Stimulated activated memory B cell treated with anti-CD40 and anti-IgM and Interleukin-4, amounts not matched to agents 10 μg/mL and 1 μg/mL and 100 μg/mL, for 72 hours (primary cell): Measurements from ENCODE around the gene PHF2.

Source experiments
- ATAC-seq: fragments of 150-1000 bp; cut with Tn5 transposase; 2 replicates; pipeline ENCODE4 v1.10.0; 2021
- H3K27ac Mint-ChIP-seq: one replicate; pipeline ENCODE4 v1.8.0; 2022; ENCODE audit warnings: mild to moderate bottlenecking, mixed read lengths
- H3K27me3 Mint-ChIP-seq: one replicate; pipeline ENCODE4 v1.8.0; 2022; ENCODE audit warnings: mixed read lengths
- H3K36me3 Mint-ChIP-seq: one replicate; pipeline ENCODE4 v1.8.0; 2022; ENCODE audit warnings: mixed read lengths
- H3K4me1 Mint-ChIP-seq: one replicate; pipeline ENCODE4 v1.8.0; 2022; ENCODE audit warnings: mixed read lengths
- H3K4me3 Mint-ChIP-seq: one replicate; pipeline ENCODE4 v1.8.0; 2022; ENCODE audit warnings: mild to moderate bottlenecking, moderate library complexity, mixed read lengths
- H3K9me3 Mint-ChIP-seq: one replicate; pipeline ENCODE4 v1.8.0; 2022; ENCODE audit warnings: mixed read lengths

PHF2 gene

GRCh38 chr9:93576258-93577077 lies at the start of gene PHF2:
Gene PHF2 (plus strand): TSS chr9:93576584. CDS start chr9:93576774, 190 bp downstream.
- Mint-ChIP-seq H3K27ac (peak within 1 kb of the TSS; percentile 91), H3K4me1 (peaks cover 56% of the 10 kb centered on the region), H3K9me3 (no peaks in the 10 kb centered on the region), H3K36me3 (no peaks in the 10 kb centered on the region), H3K27me3 (no peaks in the 10 kb centered on the region), H3K4me3 (peak within 1 kb of the TSS; percentile 82)
- peak; percentile 71 for ATAC-seq

GRCh38 chr9:93531374-93531773 lies 45.0 kb upstream of the PHF2 start:
- no peak for ATAC-seq
- H3K27ac Mint-ChIP-seq, result no peak overlapping the region
- no peak overlapping the region for H3K4me3 Mint-ChIP-seq
- H3K27me3 Mint-ChIP-seq, result no peaks in the 10 kb centered on the region
- H3K4me1 Mint-ChIP-seq, result peaks cover 18% of the 10 kb centered on the region
- no peaks in the 10 kb centered on the region for H3K9me3 Mint-ChIP-seq
- peaks cover 62% of the 10 kb centered on the region for H3K36me3 Mint-ChIP-seq

GRCh38 chr9:93532141-93532540 lies 44.2 kb upstream of the PHF2 start:
- H3K27ac Mint-ChIP-seq, result no peak overlapping the region

GRCh38 chr9:93533863-93534262 lies 42.5 kb upstream of the PHF2 start:
- Mint-ChIP-seq H3K4me3 (no peak overlapping the region), H3K4me1 (peaks cover 12% of the 10 kb centered on the region), H3K9me3 (no peaks in the 10 kb centered on the region), H3K27me3 (no peaks in the 10 kb centered on the region), H3K27ac (no peak overlapping the region), H3K36me3 (peaks cover 45% of the 10 kb centered on the region)
- no peak for ATAC-seq

More at GRCh38 chr9:93532141-93532540, 44.2 kb upstream of the PHF2 start:
- Mint-ChIP-seq H3K4me3 (no peak overlapping the region), H3K9me3 (no peaks in the 10 kb centered on the region), H3K4me1 (peaks cover 12% of the 10 kb centered on the region), H3K27me3 (no peaks in the 10 kb centered on the region), H3K36me3 (peaks cover 58% of the 10 kb centered on the region)
- no peak for ATAC-seq

GRCh38 chr9:93536167-93536566 lies 40.2 kb upstream of the PHF2 start:
- no peak overlapping the region for H3K27ac Mint-ChIP-seq
- H3K9me3 Mint-ChIP-seq, result no peaks in the 10 kb centered on the region
- H3K27me3 Mint-ChIP-seq, result no peaks in the 10 kb centered on the region
- ATAC-seq, result no peak
- peaks cover 12% of the 10 kb centered on the region for H3K4me1 Mint-ChIP-seq
- no peak overlapping the region for H3K4me3 Mint-ChIP-seq
- H3K36me3 Mint-ChIP-seq, result peaks cover 59% of the 10 kb centered on the region

GRCh38 chr9:93536874-93537273 lies 39.5 kb upstream of the PHF2 start:
- no peak overlapping the region for H3K4me3 Mint-ChIP-seq
- peaks cover 12% of the 10 kb centered on the region for H3K4me1 Mint-ChIP-seq
- no peak overlapping the region for H3K27ac Mint-ChIP-seq
- H3K36me3 Mint-ChIP-seq, result peaks cover 58% of the 10 kb centered on the region
- no peak for ATAC-seq
- H3K27me3 Mint-ChIP-seq, result no peaks in the 10 kb centered on the region
- no peaks in the 10 kb centered on the region for H3K9me3 Mint-ChIP-seq

- H3K27me3 Mint-ChIP-seq, result no peaks in the 10 kb centered on the region
- no peak overlapping the region for H3K4me3 Mint-ChIP-seq
- peaks cover under 1% of the 10 kb centered on the region for H3K4me1 Mint-ChIP-seq
- H3K9me3 Mint-ChIP-seq, result no peaks in the 10 kb centered on the region
- no peak overlapping the region for H3K27ac Mint-ChIP-seq
- no peak for ATAC-seq
- H3K36me3 Mint-ChIP-seq, result peaks cover 39% of the 10 kb centered on the region
These were observed 36.1 kb upstream of the PHF2 start for GRCh38 chr9:93540305-93540704.

GRCh38 chr9:93541005-93541404 lies 35.4 kb upstream of the PHF2 start:
- H3K36me3 Mint-ChIP-seq, result peaks cover 35% of the 10 kb centered on the region
- ATAC-seq, result no peak

GRCh38 chr9:93541581-93542349 lies 34.6 kb upstream of the PHF2 start:
- H3K9me3 Mint-ChIP-seq, result no peaks in the 10 kb centered on the region
- peaks cover 42% of the 10 kb centered on the region for H3K36me3 Mint-ChIP-seq
- H3K4me3 Mint-ChIP-seq, result no peak overlapping the region
- no peak overlapping the region for H3K27ac Mint-ChIP-seq
- peaks cover under 1% of the 10 kb centered on the region for H3K4me1 Mint-ChIP-seq
- no peaks in the 10 kb centered on the region for H3K27me3 Mint-ChIP-seq
- no peak for ATAC-seq

More at GRCh38 chr9:93541005-93541404, 35.4 kb upstream of the PHF2 start:
- no peaks in the 10 kb centered on the region for H3K9me3 Mint-ChIP-seq
- no peaks in the 10 kb centered on the region for H3K4me1 Mint-ChIP-seq
- H3K27me3 Mint-ChIP-seq, result no peaks in the 10 kb centered on the region
- no peak overlapping the region for H3K4me3 Mint-ChIP-seq
- H3K27ac Mint-ChIP-seq, result no peak overlapping the region

- H3K27me3 Mint-ChIP-seq, result no peaks in the 10 kb centered on the region
- H3K4me3 Mint-ChIP-seq, result no peak overlapping the region
- peaks cover 52% of the 10 kb centered on the region for H3K36me3 Mint-ChIP-seq
- H3K27ac Mint-ChIP-seq, result no peak overlapping the region
- no peaks in the 10 kb centered on the region for H3K9me3 Mint-ChIP-seq
- peaks cover 4% of the 10 kb centered on the region for H3K4me1 Mint-ChIP-seq
- no peak for ATAC-seq
These were observed 33.3 kb upstream of the PHF2 start for GRCh38 chr9:93543117-93543516.

GRCh38 chr9:93546356-93546755 lies 30.0 kb upstream of the PHF2 start:
- Mint-ChIP-seq H3K27ac (no peak overlapping the region), H3K4me3 (no peak overlapping the region), H3K4me1 (peaks cover 4% of the 10 kb centered on the region), H3K36me3 (peaks cover 49% of the 10 kb centered on the region), H3K27me3 (no peaks in the 10 kb centered on the region), H3K9me3 (no peaks in the 10 kb centered on the region)
- ATAC-seq, result no peak

GRCh38 chr9:93549611-93550010 lies 26.8 kb upstream of the PHF2 start:
- no peak for ATAC-seq
- H3K36me3 Mint-ChIP-seq, result peaks cover 66% of the 10 kb centered on the region
- H3K4me1 Mint-ChIP-seq, result peaks cover 4% of the 10 kb centered on the region

GRCh38 chr9:93552923-93553322 lies 23.5 kb upstream of the PHF2 start:
- Mint-ChIP-seq H3K36me3 (peaks cover 60% of the 10 kb centered on the region), H3K4me1 (no peaks in the 10 kb centered on the region), H3K27ac (no peak overlapping the region), H3K9me3 (no peaks in the 10 kb centered on the region), H3K4me3 (no peak overlapping the region), H3K27me3 (no peaks in the 10 kb centered on the region)
- no peak for ATAC-seq

More at GRCh38 chr9:93549611-93550010, 26.8 kb upstream of the PHF2 start:
- Mint-ChIP-seq H3K9me3 (no peaks in the 10 kb centered on the region), H3K27me3 (no peaks in the 10 kb centered on the region), H3K4me3 (no peak overlapping the region), H3K27ac (no peak overlapping the region)

- peaks cover 65% of the 10 kb centered on the region for H3K36me3 Mint-ChIP-seq
- no peak overlapping the region for H3K4me3 Mint-ChIP-seq
These were observed 21.0 kb upstream of the PHF2 start for GRCh38 chr9:93555370-93555769.

GRCh38 chr9:93557366-93558137 lies 18.8 kb upstream of the PHF2 start:
- H3K4me1 Mint-ChIP-seq, result no peaks in the 10 kb centered on the region
- H3K4me3 Mint-ChIP-seq, result no peak overlapping the region
- ATAC-seq, result no peak
- H3K9me3 Mint-ChIP-seq, result no peaks in the 10 kb centered on the region
- no peaks in the 10 kb centered on the region for H3K27me3 Mint-ChIP-seq
- H3K27ac Mint-ChIP-seq, result no peak overlapping the region
- peaks cover 58% of the 10 kb centered on the region for H3K36me3 Mint-ChIP-seq

More at GRCh38 chr9:93555370-93555769, 21.0 kb upstream of the PHF2 start:
- no peak overlapping the region for H3K27ac Mint-ChIP-seq
- no peaks in the 10 kb centered on the region for H3K27me3 Mint-ChIP-seq
- no peaks in the 10 kb centered on the region for H3K4me1 Mint-ChIP-seq
- no peak for ATAC-seq
- H3K9me3 Mint-ChIP-seq, result no peaks in the 10 kb centered on the region
